Choroid plexus epithelial cell (primary cell): ENCODE results near the gene TIMD4.

ENCODE experiments used
- DNase-seq: peaks from one replicate; pipeline ENCODE4 v3.0.0-alpha.2; 2010; ENCODE audit warnings: low read depth
- H3K4me3 ChIP-seq: 2 replicates; pipeline ENCODE4 v1.5.1; 2011; ENCODE audit warnings: low read depth, mild to moderate bottlenecking, control low read depth, low read length, moderate library complexity
- CTCF ChIP-seq: conservative IDR thresholded peaks from 2 replicates; pipeline ENCODE4 v1.5.1; 2011; ENCODE audit warnings: low read depth, mild to moderate bottlenecking, control low read depth, inconsistent platforms, low read length, moderate library complexity

Gene TIMD4

GRCh38 chr5:156922207-156922792 is 40.7 kb downstream of the TIMD4 start:
- no peak overlapping the region for H3K4me3 ChIP-seq
- DNase-seq = no peak
- no peak for TF ChIP-seq CTCF

- H3K4me3 ChIP-seq = no peak overlapping the region
- DNase-seq = no peak
- no peak for TF ChIP-seq CTCF
These were observed 42.1 kb downstream of the TIMD4 start for GRCh38 chr5:156920861-156921431.

- TF ChIP-seq CTCF = no peak
- H3K4me3 ChIP-seq = no peak overlapping the region
- DNase-seq = no peak
These were observed 42.8 kb downstream of the TIMD4 start for GRCh38 chr5:156920042-156920860.

GRCh38 chr5:156918311-156918845 is 44.6 kb downstream of the TIMD4 start:
- no peak overlapping the region for H3K4me3 ChIP-seq
- TF ChIP-seq CTCF = no peak
- no peak for DNase-seq

- no peak for TF ChIP-seq CTCF
- no peak overlapping the region for H3K4me3 ChIP-seq
- DNase-seq = no peak
These were observed 48.7 kb downstream of the TIMD4 start for GRCh38 chr5:156914371-156914737.

GRCh38 chr5:156913719-156914370 is 49.2 kb downstream of the TIMD4 start:
- no peak for TF ChIP-seq CTCF
- DNase-seq = no peak
- no peak overlapping the region for H3K4me3 ChIP-seq
